Naive B cell (primary cell): Measurements from ENCODE around the gene JOSD1. TPM values are rescaled to one million over a fixed set of nuclear protein-coding genes. Genes with fewer than 3 reads are reported as not detected.
"Not testable (repeated sequence)": the region's sequence is repeated elsewhere in the genome, so short reads cannot be mapped to it uniquely, and the experiment has no call there.

Source experiments
- ATAC-seq, 2 donors: fragments of 150-1000 bp; cut with Tn5 transposase; 2 replicates each; pipeline ENCODE4 v1.10.0; 2021; ENCODE audit warnings: low read depth in 2 of 2, mild to moderate bottlenecking in 2 of 2, moderate library complexity in 2 of 2
- DNase-seq: peaks from one replicate; pipeline ENCODE4 v3.0.0; 2022
- H3K27ac Mint-ChIP-seq, 6 donors: one replicate each; pipeline ENCODE4 v1.8.0; 2020 to 2022; ENCODE audit warnings: mild to moderate bottlenecking in 6 of 6, mixed read lengths in 6 of 6, moderate library complexity in 5 of 6, inconsistent platforms in 2 of 6
- H3K27me3 Mint-ChIP-seq, 3 donors: one replicate each; pipeline ENCODE4 v1.8.0; 2021 to 2022; ENCODE audit warnings: mixed read lengths in 3 of 3, mild to moderate bottlenecking in 1 of 3
- H3K36me3 Mint-ChIP-seq, 2 donors: one replicate each; pipeline ENCODE4 v1.8.0; 2020 to 2022; ENCODE audit warnings: mixed read lengths in 2 of 2, inconsistent platforms in 1 of 2, mild to moderate bottlenecking in 1 of 2
- H3K4me1 Mint-ChIP-seq, 3 donors: one replicate each; pipeline ENCODE4 v1.8.0; 2020 to 2022; ENCODE audit warnings: mixed read lengths in 3 of 3, inconsistent platforms in 1 of 3, mild to moderate bottlenecking in 1 of 3, moderate library complexity in 1 of 3
- H3K4me3 Mint-ChIP-seq, 8 donors: one replicate each; pipeline ENCODE4 v1.8.0; 2020 to 2022; ENCODE audit warnings: mild to moderate bottlenecking in 8 of 8, mixed read lengths in 8 of 8, moderate library complexity in 8 of 8, inconsistent platforms in 2 of 8
- H3K9me3 Mint-ChIP-seq, 7 donors: one replicate each; pipeline ENCODE4 v1.8.0; 2020 to 2022; ENCODE audit warnings: mixed read lengths in 7 of 7, mild to moderate bottlenecking in 5 of 7, inconsistent platforms in 2 of 7, moderate library complexity in 1 of 7
- polyA plus RNA-seq, 6 donors: library from polyadenylated mRNA; unstranded; fragments of 300-500 nt; fragmentation: Illumina TruSeq; gene quantifications; one replicate each; pipeline ENCODE4 v1.2.3, GENCODE V29; 2021; ENCODE audit warnings: low read depth in 6 of 6

JOSD1 gene
- polyA plus RNA-seq, 6 donors from 2014 or later: 8.2 to 12.1 (median 9.7) TPM

DNA sequence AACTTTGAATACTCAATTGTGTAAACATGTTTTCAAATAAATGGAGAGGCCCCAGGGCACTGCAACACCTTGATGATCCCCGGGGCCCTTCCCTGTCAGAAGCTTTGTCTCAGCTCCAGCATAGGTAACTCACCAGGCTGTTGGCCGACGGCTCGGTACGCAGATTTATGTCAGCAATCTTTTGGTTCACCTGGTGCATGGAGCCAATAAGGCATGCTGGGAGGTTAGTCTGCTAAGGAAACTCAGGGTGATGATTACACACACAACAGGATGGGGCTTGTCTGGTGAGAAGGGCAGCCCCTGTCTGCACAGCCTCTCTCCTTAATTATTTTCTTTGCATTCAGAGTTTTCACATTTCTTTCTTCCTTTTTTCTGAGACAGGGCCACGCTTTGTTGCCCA is 55.3 kb downstream of the JOSD1 start:
- no peak overlapping the region for H3K27ac Mint-ChIP-seq
- peaks cover 0 to 2% (median 0%) of the 10 kb centered on the region in 7 donors for H3K9me3 Mint-ChIP-seq
- DNase-seq (no peak), ATAC-seq (peak in 1 of 2 donors; percentile 23)
- no peak overlapping the region for H3K4me3 Mint-ChIP-seq
- peaks cover 4 to 13% (median 8%) of the 10 kb centered on the region in 3 donors for H3K27me3 Mint-ChIP-seq
- H3K36me3 Mint-ChIP-seq: no peaks in the 10 kb centered on the region
- H3K4me1 Mint-ChIP-seq: no peaks in the 10 kb centered on the region

DNA sequence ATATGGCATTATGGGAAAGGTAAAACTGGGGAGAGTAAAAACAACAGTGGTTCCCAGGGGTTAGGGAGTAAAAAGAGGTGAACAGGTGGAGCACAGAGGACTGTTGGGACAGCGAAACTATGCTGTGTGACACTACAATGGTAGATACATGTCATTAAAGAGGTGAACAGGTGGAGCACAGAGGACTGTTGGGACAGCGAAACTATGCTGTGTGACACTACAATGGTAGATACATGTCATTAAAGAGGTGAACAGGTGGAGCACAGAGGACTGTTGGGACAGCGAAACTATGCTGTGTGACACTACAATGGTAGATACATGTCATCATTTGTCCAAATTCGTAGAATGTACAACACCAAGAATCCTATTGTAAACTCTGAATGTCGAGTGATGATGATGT is 56.5 kb downstream of the JOSD1 start:
- H3K36me3 Mint-ChIP-seq, H3K4me3 Mint-ChIP-seq, H3K9me3 Mint-ChIP-seq, H3K4me1 Mint-ChIP-seq, DNase-seq: not testable (repeated sequence)
- peak in 1 of 2 donors; percentile 16 for ATAC-seq
- peaks cover 4 to 13% (median 8%) of the 10 kb centered on the region in 3 donors for H3K27me3 Mint-ChIP-seq
- H3K27ac Mint-ChIP-seq: peak overlapping the region in 1 of 6 donors; percentile 69

GRCh38 chr22:38641476-38642040 is 59.2 kb downstream of the JOSD1 start:
- no peaks in the 10 kb centered on the region for H3K4me1 Mint-ChIP-seq
- H3K27ac Mint-ChIP-seq: no peak overlapping the region
- DNase-seq: no peak
- no peaks in the 10 kb centered on the region for H3K36me3 Mint-ChIP-seq
- peaks cover 4 to 13% (median 8%) of the 10 kb centered on the region in 3 donors for H3K27me3 Mint-ChIP-seq
- no peak for ATAC-seq
- peaks cover 0 to 2% (median 0%) of the 10 kb centered on the region in 7 donors for H3K9me3 Mint-ChIP-seq
- no peak overlapping the region for H3K4me3 Mint-ChIP-seq

DNA sequence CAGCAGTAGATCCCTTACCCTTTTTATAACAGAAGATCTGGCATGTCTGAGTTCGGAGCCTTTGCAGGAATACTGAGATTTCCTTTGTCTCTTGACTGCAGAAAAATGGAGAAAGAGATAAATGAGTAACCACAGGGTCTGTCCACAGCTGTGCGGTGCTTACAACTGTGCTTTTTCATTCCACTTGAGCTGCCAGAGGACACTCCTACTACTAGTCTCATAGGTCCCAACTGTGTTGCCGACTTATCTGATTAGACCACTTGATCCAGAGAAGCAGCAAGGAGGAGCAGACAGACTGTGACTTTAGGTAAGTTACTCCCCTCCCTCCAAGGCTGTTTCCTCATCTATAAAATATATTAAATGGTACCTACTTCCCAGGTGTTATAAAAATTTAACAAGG is 62.0 kb downstream of the JOSD1 start:
- Mint-ChIP-seq H3K27me3 (peaks cover 4 to 13% (median 8%) of the 10 kb centered on the region in 3 donors), H3K36me3 (no peaks in the 10 kb centered on the region), H3K4me1 (no peaks in the 10 kb centered on the region), H3K4me3 (no peak overlapping the region), H3K27ac (no peak overlapping the region), H3K9me3 (no peaks in the 10 kb centered on the region)
- ATAC-seq: no peak
- DNase-seq: no peak

DNA sequence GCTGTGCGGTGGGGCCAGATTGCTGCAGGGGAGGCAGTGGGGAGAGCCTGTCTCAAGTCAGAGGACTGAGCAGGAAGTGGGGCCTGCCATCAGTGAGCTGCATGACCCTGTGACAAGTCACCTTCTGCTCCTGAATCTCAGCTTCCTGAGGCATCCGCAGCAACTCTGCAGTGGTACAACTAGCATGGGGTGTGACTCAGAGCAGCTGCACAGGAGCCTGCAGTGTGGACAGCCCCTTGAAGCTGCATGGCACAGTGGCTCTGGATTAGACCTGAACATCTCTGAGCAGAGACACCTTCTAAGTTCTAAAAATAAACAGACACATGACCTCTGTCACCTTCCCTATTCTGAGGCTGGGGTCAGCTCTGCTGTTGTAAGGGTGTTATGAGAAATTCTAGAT is 62.5 kb downstream of the JOSD1 start:
- no peaks in the 10 kb centered on the region for H3K36me3 Mint-ChIP-seq
- ATAC-seq: no peak
- H3K4me3 Mint-ChIP-seq: no peak overlapping the region
- no peak overlapping the region for H3K27ac Mint-ChIP-seq
- peaks cover 4 to 13% (median 8%) of the 10 kb centered on the region in 3 donors for H3K27me3 Mint-ChIP-seq
- DNase-seq: no peak
- no peaks in the 10 kb centered on the region for H3K4me1 Mint-ChIP-seq
- no peaks in the 10 kb centered on the region for H3K9me3 Mint-ChIP-seq

Other genes starting within 250 kb of the JOSD1 start
- not detected for gene KCNJ4, start 245.7 kb downstream of the JOSD1 start, polyA plus RNA-seq
- 1 to 10 TPM in 1 of 6 donors, under 1 TPM in 2, not detected in 3; 0.16 to 3.0 (median 0.31) TPM for gene KDELR3, start 232.8 kb downstream of the JOSD1 start, polyA plus RNA-seq
- gene DDX17, start 194.6 kb downstream of the JOSD1 start, polyA plus RNA-seq: 10 to 100 TPM; 10.3 to 68.0 (median 42.2) TPM
- under 1 TPM in 1 of 6 donors, not detected in 5; 0.18 TPM for gene DMC1, start 130.8 kb downstream of the JOSD1 start, polyA plus RNA-seq
- gene FAM227A, start 44.6 kb downstream of the JOSD1 start, polyA plus RNA-seq: not detected
- 1 to 10 TPM; 2.5 to 7.7 (median 4.4) TPM for gene CBY1, start 44.3 kb downstream of the JOSD1 start, polyA plus RNA-seq
- gene TOMM22, start 19.0 kb downstream of the JOSD1 start, polyA plus RNA-seq: 10 to 100 TPM; 59.6 to 78.7 (median 71.0) TPM
- 10 to 100 TPM; 21.2 to 41.2 (median 33.3) TPM for gene GTPBP1, start 5.0 kb upstream of the JOSD1 start, polyA plus RNA-seq
- gene SUN2, start 55.1 kb upstream of the JOSD1 start, polyA plus RNA-seq: 100 to 1,000 TPM; 146 to 327 (median 208) TPM
- 10 to 100 TPM; 10.6 to 15.7 (median 12.7) TPM for gene DNAL4, start 93.2 kb upstream of the JOSD1 start, polyA plus RNA-seq
- under 1 TPM in 3 of 6 donors, not detected in 3; 0.05 to 0.17 (median 0.11) TPM for gene NPTXR, start 143.1 kb upstream of the JOSD1 start, polyA plus RNA-seq
- 1 to 10 TPM; 1.1 to 5.0 (median 3.7) TPM for gene CBX6, start 171.3 kb upstream of the JOSD1 start, polyA plus RNA-seq